ENCODE data around the gene SEC24D.

SEC24D gene

GRCh38 chr4:118723369-118723768 is 112.6 kb downstream of the SEC24D start:
- no peak overlapping the region for H3K4me3 ChIP-seq (ENCODE audit: low read depth, low read length)

- H3K4me3 ChIP-seq (ENCODE audit: low read depth, low read length): no peak overlapping the region
Measured at GRCh38 chr4:118721752-118722151, 114.2 kb downstream of the SEC24D start.

GRCh38 chr4:118718511-118719170 is 117.3 kb downstream of the SEC24D start:
- no peak overlapping the region for H3K4me3 ChIP-seq (ENCODE audit: low read depth, low read length)

- no peak overlapping the region for H3K4me3 ChIP-seq (ENCODE audit: low read depth, low read length)
Measured at GRCh38 chr4:118716304-118716703, 119.6 kb downstream of the SEC24D start.

- H3K4me3 ChIP-seq (ENCODE audit: low read depth, low read length): no peak overlapping the region
Measured at GRCh38 chr4:118714682-118715081, 121.2 kb downstream of the SEC24D start.

GRCh38 chr4:118712872-118713271 is 123.1 kb downstream of the SEC24D start:
- H3K4me3 ChIP-seq (ENCODE audit: low read depth, low read length): no peak overlapping the region

- no peak overlapping the region for H3K4me3 ChIP-seq (ENCODE audit: low read depth, low read length)
Measured at GRCh38 chr4:118711052-118711451, 124.9 kb downstream of the SEC24D start.

- H3K4me3 ChIP-seq (ENCODE audit: low read depth, low read length): no peak overlapping the region
Measured at GRCh38 chr4:118703118-118703517, 132.8 kb downstream of the SEC24D start.

- H3K4me3 ChIP-seq (ENCODE audit: low read depth, low read length): peak within 1 kb of the TSS; percentile 84
Measured at GRCh38 chr4:118684873-118685811, 150.8 kb downstream of the SEC24D start, which contains the start of gene METTL14. Gene METTL14, plus strand, starts transcription at chr4:118685392. Its CDS starts 143 bp downstream, at chr4:118685535.

- H3K4me3 ChIP-seq (ENCODE audit: low read depth, low read length): no peak overlapping the region
Measured at GRCh38 chr4:118683513-118683912, 152.4 kb downstream of the SEC24D start.

GRCh38 chr4:118682928-118683327 is 153.0 kb downstream of the SEC24D start:
- H3K4me3 ChIP-seq (ENCODE audit: low read depth, low read length): no peak overlapping the region

- H3K4me3 ChIP-seq (ENCODE audit: low read depth, low read length): no peak overlapping the region
Measured at GRCh38 chr4:118680808-118681207, 155.1 kb downstream of the SEC24D start.

- no peak overlapping the region for H3K4me3 ChIP-seq (ENCODE audit: low read depth, low read length)
Measured at GRCh38 chr4:118676128-118676527, 159.8 kb downstream of the SEC24D start.

Data from iPS-11a (cell line).